Hematopoietic multipotent progenitor cell treated with erythropoietin and hydrocortisone succinate and interleukin-3 and kit ligand, for 4 days (in vitro differentiated cells): Measurements from ENCODE around the gene EPN3.

ENCODE experiments used
- DNase-seq: peaks from one replicate; pipeline ENCODE4 v3.0.0-alpha.2; 2015

The EPN3 gene

DNA sequence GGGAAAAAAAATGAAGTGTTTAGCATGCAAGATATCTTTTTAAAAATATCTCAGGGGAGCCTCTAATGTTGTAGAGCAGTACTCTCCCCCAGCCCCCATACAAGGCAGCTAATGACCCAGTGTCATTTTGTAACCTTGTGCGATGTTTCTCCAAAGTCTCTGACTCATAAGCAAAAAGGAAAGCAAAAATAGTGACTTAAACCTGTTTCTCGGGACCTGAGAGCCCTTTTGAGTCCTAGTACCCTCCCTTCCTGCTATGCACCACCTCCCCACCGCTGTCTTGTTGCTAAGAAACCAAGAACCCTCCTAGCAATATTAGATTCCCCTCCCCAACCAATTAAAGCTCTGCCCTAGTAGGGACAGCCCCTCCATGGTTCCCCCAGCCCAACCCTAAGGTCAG is 21.5 kb upstream of the EPN3 start:
- no peak for DNase-seq

DNA sequence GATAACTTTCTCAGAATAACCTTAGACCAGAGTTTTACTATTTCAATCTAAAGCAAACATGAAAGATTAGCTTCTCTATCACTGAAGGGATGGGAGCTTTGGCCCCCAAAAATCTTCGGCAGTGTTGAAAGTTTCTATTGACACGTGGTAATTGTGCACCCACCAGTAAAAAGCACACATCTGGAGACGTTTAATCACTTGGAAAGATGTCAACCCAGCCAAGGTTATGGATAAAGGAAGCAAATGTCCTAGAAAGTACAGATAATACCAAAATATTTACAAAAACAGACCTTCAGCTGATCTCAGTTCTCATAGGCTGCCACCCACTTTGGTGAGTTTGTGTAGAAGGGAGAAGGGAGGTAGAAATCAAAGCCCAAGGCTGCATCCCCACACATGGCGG is 19.0 kb upstream of the EPN3 start:
- DNase-seq: no peak

DNA sequence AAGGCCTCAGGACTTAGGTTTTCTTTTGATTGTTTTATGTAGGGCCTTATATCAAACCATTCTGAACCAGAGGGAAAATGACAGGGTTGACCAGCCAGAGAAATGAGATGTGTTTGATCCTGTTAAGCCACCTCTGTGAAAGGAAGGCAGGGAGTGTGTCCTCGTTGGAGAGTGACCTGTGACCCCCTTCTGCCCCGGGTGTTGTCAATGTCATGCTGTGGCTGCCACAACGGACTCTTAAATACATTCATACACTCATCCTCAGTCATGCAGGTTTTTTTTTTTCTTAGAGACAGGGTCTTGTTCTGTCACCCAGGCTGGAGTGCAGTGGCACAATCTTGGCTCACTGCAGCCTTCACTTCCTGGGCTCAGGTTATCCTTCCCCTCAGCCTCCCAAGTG is 18.1 kb upstream of the EPN3 start:
- no peak for DNase-seq

DNA sequence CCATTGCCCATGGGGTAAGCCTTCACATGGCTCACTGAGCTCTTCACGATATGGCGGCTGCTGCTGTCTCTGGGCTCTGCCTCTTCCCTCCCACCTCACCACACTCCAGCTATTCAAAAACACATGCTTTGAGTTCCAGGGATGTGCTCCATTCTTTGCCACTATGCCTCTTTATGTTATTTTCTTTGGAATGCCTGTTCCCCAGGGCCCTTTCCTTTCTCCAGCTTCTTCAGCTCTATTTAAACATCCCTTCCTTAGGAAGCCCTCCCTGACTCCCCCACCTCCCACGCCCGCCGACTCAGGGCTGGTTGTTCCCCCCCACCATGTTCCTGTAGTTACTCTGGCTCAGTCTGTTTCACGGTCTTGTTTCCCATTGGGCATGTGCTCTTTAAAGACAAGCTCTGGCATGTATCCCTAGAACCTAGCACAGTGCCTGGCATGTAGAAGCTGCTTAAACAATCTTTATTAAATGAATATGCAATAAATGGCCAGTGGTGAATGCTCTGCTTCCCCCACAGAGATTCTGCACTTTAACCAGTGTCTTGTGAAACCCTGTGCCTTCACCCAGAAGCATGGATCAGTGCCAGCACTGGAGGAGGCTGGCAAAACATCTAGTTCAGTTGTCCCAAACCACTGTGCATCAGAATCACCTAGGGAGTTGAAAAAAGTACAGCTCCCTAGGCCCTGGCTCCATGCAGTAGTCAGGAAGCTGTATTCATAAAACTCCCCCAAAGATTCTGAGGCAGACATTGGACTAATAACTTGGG is 17.4 kb upstream of the EPN3 start:
- DNase-seq: peak; percentile 48

DNA sequence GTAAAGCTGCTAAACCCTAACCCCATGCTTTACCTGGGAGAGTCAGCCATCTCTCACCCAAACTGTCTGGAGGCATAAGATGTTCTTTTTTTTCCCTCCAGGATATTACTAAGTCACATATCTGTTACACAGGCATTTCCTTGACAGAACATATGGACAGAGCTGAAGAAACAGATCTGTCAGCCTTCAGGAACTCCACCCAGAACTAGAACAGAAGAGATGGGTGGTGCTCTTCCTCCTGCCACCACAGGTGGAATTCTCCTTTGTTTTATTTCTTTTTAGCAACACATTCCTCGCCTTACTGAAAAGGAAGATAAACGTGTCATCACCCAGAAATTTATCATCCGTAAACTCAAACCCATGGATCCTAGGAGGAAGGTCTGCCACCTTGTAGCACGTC is 15.5 kb upstream of the EPN3 start:
- no peak for DNase-seq

DNA sequence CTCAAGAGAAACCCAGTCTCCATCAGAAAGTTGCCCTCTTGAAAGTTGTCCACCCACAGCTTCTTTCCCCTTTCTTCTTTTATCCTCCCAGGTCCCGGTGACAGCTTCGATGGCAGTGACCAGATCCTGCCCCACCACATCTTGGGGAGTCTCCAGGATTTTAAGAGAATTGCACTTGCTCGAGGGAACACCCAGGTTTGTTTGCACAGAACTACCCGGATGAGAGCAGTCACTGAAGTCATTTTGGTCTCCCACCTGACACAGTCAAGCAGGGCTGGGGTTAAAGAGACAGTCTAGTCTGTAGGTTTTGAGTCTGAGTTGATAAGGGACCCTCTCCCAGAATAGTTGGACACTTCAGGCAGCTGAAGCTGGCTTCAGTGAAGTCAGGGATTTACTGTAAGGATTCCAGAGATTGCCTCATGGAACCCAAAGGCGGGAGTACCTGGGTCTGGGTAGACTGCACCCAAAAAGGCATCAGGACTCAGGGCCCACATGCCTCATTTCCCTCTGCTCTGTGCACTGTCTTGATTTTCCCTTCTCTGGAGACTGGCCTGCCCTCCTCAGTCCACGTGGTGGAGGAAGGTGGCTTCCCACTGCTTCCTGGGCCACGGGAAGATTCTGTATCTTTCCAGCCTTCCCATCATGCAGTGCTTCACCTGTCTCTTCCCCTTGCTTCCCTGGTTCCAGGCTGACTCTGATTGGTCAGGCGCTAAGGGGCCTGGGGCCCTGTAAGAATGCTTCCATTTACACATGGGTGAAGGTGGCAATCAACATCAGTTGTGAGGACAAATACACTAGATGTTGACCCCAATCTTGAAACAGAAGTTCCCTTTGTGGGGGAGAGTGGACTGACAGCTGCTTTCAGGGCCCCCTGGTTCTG is 14.8 kb upstream of the EPN3 start:
- no peak for DNase-seq

DNA sequence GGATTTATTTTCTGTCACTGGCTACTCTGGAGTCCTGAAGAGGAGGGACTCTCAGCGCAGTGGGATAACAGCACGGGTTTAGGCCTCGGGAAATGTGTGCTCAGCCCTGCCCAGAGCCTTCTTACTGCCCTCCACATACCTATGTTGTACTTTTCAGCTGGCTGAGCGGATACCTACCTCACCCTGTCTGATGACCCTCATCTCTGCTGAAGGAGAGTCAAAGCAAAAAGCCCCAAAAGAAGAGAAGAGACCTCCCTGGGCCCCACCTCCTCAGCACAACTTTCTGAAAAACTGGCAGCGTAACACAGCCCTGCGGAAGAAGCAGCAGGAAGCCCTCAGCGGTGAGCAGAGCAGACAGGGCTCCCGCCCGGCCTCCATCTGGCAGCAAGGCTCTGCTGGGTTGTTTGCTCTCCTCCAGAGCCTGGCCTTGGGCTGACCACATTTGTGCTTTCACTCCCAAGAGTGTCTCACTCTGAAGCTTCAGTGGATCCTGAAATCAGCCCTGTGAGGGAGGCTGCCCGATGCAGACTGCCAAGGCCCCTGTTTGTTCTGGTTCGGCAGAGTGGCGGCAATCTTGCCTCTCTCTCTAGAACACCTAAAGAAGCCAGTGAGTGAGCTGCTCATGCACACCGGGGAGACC is 14.0 kb upstream of the EPN3 start:
- no peak for DNase-seq

DNA sequence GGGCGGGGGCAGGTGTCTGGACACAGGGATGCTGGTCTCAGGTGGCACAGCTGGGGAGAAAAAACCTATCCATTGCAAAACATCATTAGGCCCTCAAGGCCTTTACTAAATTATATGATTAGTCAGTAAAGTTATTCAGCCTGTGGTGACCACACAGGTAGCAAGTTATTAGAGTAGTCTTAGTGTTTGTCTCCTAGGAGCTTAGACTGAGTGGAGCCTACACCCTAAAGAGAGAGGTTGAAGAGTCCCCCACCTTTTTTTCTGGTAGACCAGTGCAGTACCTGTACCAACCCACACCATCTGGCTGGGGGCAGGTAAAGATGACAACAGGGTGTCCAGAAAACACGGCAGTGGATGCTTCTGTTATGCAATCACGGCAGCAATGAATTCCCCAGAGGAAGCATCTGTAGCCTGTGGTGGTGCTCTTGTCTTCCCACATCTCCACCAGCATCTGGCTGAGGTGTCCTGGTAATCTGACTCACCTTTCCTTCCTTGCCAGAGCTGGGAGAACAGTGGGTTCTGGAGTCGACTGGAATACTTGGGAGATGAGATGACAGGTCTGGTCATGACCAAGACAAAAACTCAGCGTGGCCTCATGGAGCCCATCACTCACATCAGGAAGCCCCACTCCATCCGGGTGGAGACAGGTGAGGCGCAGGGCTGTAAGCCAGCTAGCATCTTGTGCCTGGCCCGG is 13.2 kb upstream of the EPN3 start:
- no peak for DNase-seq

DNA sequence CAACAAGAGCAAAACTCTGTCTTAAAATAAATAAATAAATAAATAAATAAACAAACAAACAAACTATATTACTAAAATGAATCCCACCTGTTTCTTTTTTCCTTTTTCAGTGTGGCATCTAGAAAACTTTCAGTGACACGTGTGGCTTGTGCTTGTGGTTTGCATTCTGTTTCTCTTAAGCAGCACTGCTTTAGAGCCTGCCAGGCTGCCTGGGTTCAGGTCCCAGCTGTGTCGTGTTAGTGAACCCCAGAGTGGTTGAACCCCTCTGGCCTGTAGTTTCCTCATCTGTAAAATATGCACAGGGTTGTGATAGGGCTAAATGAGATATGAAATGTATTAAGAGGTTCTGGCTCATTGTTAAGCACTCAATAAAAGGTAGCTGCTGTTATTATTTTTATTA is 12.1 kb upstream of the EPN3 start:
- DNase-seq: no peak

DNA sequence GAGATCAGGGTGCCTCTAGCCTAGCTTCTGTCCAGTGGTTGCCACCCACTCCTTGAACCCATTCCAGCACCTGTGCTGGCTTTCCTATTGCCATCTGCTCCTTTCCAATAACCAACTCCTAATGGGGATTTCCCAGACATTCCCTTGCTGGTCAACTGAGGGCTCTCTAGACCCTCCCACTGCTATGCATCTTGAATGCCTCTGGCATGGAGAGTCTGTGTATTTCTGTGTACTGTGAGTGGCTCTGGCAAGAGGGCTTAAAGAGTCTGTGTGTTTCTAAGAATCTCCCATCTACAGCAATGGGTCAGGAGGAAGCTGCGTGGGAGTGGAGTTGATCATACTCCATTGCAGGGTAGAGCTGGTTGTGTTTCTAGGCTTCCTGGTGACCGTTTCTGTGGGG is 11.0 kb upstream of the EPN3 start:
- no peak for DNase-seq

DNA sequence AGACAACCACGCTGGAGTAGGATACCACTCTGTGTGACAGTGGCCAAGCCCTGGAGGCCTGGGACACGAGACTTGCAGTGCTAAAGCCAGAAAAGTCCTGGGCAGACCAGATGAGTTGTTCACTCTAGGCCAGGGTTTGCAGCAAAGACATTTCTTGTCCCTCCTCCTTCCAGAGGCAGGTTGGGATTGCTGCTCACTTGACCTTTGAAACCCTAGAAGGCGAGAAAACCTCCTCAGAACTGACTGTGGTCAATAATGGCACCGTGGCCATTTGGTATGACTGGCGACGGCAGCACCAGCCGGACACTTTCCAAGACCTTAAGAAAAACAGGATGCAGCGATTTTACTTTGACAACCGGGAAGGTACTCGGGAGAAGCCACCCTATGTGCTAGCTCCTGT is 9.8 kb upstream of the EPN3 start:
- no peak for DNase-seq

DNA sequence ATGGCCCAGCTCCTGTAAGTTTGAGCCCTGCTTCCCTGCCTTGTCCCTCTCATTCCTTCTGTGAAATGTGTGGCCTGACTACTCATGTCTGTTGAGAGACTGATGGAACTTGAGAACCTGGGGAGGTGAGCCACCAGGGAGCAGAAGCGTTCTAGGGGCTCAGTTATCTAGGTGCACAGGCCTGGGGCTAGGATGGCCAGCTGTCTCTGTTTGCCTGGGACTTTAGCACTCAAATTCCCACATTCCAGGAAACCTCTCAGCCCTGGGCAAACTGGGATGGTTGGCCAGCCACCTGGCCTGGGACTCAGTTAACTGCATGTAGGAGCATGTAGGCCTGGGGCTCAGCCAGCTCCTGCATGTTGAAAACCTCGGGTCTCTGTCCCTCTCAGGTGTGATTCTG is 9.3 kb upstream of the EPN3 start:
- no peak for DNase-seq

DNA sequence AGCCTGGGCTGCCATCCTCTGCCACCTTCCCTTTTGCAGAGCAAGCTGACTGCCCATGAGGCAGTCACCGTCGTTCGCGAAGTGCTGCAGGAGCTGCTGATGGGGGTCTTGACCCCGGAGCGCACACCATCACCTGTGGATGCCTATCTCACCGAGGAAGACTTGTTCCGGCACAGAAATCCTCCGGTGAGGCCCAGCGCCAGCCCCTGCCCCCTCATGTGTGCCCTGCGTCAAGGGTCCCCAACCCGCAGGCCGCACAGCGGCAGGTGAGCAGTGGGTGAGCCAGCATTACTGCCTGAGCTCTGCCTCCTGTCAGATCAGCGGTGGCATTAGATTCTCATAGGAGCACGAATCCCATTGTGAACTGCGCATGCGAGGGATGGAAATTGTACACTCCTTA is 7.7 kb upstream of the EPN3 start:
- no peak for DNase-seq

DNA sequence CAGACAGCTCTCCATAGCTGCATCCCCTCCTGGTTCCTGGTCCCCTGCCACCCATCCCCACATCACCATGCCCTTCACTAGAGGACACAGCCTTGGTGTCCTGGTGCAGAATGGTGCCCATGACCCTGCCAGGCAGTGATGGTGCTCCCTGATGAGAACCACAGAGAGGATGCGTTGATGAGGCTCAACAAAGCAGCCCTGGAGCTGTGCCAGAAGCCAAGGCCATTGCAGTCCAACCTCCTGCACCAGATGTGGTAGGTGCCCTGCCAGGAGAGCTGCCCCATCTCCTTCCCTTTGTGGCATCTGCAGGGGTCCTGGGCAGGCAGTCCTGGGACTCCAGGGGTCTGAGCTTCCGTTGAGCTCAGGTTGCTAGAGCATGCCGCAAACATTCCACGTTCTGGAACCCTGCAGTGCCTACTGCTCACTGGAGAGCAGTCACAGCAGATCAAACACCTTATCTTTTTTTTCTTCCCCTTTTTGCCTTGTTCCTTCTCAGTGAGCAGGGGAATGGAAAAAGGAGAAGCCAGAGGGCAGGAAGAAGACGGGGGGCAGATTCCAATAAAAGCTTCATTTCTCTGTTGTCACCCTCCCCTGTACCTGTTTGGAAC is 5.3 kb upstream of the EPN3 start:
- peak; percentile 41 for DNase-seq

DNA sequence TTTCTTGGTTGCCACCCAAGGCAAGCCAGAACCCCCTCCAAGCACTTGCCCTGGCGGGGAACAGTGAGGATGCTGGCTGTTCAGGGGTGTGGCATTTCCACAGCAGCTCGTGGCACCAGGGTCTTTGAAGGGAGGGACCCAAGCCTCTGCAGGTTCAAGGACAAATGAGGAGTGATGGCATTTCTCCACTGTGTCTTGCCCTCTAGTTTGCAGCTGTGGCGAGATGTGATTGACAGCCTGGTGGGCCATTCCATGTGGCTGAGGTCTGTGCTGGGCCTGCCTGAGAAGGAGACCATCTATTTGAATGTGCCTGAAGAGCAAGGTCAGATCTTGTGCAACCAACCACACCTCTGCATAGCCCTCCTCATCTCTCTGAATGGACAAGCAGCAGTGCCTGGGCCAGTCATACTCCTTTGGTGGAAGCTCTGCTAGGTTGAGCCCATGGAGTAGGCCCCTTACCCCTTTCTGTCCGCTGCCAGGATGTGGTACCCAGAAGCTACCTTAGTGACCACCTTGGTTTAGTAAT is 4.5 kb upstream of the EPN3 start:
- DNase-seq: no peak

DNA sequence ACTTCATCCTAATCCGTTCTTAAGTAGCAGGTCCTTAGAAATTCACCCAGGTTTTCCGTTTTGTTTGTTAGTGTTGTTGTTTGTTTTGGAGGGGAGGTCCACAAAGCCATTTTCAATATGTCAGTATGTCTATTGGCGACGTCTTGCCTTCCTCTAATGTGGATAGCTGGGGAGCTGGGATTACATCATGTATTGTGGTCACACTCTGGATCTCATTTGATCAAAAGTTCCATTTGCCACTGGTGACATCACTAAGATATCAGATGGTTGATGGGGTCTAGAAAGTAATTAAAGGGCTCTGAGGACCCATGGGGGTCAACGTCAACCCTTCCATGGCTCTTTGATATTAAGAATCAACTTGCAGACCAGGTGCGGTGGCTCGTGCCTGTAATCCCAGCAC is 2.7 kb upstream of the EPN3 start:
- DNase-seq: no peak

DNA sequence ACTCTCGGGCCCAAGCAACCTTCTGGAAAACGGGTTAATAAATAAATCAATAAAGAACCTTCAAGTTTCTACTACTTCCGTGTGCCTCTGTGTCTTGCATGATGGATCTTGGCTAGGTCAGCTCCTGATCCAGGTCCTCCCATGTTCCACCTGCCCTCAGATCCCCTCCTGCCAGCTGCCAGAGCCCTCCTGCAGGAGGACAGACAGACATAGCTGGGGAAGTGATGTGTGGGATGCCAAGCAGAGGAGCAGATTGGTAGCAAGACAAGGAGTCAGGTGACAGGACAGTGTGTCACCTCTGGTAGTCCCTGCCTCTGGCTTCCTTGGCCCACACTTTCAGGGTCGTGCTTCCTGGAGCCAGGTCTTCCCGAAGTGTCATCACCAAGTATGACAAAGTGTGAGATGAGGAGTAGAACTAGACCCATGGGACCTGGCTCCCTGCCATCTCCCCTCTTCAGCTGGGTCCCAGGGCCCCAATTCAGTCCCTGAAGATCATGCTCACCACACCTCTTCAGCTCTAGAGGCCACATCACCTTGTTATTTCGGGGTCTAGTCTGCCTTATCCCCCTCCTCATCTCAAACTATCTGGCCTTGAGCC is 1.0 kb upstream of the EPN3 start:
- no peak for DNase-seq

DNA sequence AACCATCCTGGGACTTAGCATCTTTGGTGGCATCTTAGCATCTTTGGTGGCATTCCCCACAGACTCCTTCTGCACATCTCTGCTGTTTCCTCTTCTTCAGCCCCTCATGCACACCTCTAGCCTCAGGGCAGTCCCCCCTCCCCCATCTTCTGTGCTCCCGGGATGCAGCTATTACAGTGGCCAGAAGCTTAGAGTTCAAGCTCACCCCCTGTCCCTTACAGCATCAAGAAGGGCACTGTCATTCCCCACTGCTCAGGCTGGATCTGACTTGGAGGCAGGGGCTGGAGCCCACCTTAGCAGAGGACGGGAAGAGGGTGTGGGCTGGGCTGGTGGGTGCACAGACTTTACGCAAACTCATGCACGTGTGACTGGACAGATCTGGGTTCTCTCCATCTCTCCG is 650 bp downstream of the EPN3 start:
- DNase-seq: no peak

DNA sequence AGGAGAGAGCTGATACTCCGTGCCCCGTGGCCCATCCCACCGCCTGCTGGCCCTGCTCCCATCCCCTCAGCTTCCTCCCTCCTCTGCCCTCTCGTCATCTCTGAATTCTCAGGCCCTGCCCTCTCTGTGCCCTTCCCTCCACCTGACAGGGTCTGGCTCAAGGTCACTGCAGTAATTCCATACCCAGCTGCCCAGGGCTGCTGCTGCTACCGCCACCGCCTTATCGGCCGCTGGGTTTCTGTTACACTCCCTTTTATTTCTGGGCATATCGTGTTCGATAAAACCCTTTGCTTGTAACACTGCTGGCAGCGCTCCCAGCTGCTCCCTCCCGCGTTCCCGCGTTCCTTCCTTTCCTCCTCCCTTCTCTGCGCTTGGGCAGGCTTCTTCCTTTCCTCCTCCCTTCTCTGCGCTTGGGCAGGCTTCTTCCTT is 1.2 kb downstream of the EPN3 start:
- DNase-seq: peak; percentile 80

DNA sequence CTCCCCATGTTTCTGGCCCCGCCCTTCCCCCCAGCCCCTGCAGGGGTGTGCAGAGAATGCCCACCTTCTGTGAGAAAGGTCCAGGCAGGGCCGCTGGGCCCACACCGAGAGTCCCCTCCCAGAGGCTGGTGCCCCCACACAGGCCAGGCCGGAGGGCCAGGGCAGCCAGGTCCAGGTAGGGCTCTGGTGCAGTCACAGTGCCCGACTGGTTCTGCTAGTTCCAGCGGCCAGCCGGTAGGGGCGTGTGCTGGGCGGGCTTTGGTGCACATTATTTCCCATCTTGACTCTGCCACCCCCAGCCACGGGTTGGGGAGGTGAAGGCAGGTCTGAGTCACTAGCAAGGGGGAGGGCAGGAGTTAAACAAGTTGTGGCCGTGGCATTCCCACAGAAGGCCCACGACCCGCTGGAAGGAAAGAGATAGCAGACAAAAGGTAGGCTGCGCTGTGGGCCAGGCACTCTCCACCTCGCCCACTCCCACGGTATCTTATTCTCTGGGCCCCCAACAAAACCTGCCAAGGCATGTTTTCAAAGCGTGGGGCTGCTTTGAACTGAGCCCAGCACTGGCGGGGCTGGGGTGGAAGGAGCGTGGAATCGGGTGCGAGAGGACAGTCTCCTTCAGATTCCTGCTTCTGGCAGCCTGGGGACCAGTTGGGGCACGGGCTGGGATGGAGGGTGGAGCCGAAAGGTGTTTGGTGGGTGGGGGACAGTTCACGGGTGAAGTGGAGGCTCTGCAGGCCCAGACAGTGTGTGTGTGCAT is 1.9 kb downstream of the EPN3 start:
- DNase-seq: peak; percentile 70

DNA sequence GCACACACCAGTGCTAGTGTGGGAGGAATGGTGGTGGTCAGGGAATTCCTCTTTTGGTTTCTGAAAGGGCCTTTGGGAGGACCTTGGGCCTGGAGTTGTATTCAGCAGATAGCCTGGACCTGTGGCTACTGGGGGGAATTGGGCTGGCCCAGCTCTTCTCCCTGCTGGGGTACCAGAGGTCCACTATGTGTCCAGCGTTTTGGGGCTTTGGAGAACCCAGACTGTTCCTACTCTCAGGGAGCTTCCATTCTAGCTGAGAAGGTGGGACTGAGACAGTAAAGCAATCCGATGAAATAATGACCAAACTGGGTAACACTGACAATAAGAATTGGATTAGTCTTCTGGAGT is 2.4 kb downstream of the EPN3 start:
- DNase-seq: no peak

DNA sequence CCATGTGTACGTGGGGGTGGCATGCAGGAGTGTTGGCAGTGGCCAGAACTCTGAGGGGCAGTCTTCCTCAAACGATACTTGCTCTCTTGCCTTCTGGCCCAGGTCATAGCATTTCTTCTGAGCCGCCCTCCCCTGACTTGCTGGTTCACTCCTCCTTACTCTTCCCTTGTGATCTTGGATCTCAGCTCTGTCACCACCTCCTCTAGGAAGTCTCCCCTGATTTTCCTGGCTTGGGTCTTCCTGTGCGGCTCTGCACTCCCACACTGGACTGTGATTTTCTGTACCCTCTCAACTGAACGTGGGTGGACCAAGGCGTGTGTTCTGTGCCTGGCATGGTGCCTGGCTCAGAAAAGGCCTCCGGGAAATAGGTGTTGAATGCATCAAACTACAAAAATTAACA is 2.9 kb downstream of the EPN3 start:
- no peak for DNase-seq
